ENCODE results near the gene ASTN2.

Gene ASTN2

DNA sequence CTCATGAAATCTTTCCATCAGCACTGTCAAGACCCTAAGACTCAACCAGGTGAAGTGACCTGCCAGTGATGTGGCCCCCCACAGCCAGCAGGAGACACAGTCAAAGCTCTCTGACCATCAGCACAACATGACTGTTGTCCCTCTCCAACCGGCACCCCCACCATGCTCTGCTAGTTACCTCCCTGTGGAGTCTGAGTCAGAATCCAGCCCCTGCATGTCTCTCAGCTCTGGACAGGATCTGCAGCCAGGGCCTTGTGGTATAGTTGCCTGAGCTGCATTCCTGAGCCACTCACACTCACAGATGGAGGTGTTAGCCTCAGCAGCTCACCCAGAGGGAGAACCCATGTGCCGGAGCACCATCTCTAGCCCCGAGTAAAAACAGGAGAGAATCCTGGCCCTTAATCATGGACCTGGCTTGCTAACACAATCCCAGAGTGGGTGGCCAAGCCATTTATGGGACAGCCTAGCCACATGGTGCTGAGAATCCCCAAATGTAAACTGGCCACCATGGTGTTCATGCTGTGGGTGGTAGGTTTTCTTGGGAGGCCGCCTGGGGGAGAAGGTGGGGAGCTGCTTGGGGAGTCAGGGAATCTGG lies 1023.5 kb downstream of the ASTN2 start:
- DNase-seq = no peak

DNA sequence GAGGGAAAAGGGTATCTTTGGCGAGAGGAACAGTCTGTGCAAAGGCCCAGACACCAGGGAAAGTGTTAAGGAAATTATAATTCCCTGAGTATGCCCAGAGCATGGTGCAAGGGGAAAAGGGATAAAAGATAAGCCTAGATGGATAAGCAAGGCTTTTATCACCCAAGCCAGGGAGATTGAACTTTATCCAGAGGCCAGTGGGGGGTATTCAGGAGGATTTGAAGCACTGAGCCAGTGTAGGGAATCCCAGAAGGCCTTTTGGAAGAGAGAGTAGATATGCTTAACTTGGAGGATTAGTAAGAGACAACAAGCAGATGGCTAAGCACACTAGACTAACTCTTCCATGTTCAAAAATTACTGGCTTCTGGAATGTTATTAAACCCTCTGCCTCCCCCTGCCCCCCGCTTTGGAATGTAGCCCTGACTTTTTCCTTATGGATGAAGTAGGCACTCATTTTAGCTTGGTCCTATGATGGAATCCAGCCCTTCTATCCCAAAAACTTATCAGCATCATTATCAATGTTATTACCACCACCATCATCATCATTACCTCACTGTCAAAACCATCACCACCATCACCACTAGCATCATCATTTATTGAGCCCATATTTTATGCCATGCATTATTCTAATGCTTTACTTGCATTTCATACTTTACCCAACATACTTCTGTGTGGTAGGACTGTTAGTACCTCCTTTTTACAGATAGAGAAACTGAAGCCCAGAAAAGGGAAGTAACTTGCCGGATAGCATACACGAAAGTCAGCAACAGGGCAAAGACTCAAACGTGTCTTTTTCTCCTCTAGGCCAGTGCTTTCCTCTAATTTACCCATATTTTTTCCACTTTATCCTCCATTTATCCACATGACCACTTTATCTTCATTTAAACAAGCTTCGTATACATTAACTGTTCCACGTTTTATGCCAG lies 1024.3 kb downstream of the ASTN2 start:
- DNase-seq = no peak

DNA sequence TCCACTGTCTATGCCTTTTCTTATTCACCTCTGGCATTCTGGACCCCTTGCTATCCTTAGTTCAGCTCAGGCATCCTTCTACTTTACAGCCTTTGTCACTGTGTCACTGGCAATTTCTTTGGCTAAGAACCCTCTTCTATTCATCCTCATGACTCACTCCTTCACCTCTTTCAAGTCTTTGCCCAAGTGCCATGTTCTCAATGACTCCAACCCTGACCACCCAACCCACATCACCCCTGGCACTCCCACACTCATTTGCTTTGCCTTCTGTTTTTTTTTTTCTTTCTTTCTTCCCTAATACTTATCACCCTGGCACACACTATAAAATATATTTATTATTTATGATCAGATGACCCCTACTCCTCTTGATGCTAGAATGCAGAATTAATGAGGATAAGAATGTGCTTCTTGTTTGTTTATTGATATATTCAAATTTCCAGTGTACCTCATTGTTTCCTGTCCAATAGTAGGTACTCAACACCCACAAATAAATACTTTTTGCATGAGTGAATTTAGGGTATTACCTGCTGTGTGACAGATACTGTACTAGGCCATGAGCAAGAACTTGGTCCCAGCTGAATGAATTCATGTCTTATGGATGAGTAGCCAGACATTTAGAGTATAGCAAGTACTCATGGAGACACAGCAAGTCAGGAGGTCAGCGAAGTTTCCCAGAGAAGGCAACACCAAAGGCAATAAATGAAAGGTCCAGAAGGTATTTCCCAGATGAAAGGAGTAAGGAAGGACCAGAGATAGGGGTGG lies 1025.1 kb downstream of the ASTN2 start:
- no peak for DNase-seq

DNA sequence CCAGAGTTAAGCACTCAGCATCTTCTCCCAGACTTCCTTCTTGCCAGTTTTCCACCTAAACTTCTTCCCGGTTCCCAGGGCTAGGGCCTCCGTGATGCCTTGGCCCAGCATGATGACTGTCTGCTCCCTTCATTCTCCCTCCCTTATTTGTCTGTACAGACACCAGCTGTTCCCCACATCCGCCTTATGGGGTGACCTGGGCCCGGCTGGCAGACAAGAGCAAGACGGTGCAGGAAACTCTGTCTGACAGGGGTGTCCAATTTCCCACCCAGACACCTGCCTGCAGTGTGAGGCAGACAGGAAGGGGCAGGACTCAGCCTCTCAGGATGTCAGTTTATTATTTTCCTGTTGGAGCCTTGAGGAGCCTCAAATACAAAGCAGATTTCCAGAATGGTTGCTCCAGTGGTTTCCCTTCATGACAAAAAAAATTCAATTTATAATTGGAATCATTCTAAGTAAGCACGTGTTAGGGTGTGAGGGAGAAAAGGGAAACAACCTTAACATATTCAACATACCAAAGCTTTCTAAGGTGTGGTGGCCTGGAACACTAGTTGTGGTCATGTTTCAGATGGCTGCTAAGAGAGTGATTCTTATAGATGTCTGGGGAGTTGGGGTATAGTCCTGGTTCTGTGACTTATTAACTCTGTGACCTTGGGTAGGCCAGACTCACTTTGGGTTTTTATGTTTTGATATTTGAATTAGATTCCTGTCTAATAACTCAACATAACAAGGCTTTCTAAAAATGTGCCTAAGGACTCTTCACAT lies 1026.7 kb downstream of the ASTN2 start:
- DNase-seq = no peak

DNA sequence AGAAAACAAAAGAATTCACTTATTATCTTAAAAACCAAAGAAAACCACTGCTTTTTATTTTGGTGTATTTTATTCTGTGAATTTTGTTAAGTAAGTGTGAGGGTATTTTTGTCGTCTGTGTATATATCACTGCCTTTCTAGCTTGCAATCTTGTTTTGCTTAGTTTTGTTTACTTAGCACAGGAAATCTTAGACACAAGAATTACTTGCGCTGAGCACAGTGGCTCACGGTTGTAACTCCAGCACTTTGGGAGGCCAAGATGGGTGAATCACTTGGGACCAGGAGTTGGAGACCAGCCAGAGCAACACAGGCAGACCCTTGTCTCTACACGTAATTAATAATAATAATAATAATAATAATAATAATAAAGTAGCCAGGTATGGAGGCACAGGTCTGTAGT lies 1030.9 kb downstream of the ASTN2 start:
- no peak for DNase-seq

DNA sequence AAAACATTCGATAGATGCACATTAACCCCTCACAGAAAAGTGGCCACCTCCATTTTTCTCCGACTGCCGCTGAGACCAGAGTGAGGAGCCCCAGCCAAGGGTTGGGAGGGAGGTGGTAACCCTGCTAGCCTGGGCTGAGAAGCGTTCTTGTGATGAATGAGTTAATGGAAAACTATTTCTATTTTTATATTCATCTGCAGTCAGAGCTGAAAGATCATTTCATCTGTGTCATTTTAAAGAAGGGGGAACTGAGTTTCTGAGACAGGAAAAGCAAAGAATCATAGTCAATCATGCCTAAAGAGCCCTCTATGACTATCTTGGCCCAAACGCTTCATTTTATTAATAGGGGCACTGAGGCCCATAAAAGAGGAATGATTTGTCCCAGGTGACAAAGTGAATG lies 1031.7 kb downstream of the ASTN2 start:
- DNase-seq = no peak

DNA sequence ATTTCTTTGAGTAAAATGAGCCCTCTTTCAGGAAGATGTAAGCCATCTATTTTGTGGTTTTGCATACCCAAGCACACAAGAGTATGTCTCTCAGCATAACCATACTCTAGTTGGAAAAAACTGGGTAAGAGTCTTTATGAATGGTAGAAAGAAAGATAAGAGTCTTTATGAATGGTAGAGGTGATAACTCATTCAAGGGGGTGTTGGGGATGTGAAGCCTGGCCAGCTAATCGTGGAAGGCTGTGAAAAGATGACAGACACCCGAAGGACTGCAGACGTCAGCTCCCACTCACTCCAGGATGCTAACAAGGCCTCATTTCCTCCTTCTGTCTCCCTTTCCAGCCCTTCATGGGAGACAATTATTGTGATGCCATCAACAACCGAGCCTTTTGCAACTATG lies 1032.8 kb downstream of the ASTN2 start:
- no peak for DNase-seq

DNA sequence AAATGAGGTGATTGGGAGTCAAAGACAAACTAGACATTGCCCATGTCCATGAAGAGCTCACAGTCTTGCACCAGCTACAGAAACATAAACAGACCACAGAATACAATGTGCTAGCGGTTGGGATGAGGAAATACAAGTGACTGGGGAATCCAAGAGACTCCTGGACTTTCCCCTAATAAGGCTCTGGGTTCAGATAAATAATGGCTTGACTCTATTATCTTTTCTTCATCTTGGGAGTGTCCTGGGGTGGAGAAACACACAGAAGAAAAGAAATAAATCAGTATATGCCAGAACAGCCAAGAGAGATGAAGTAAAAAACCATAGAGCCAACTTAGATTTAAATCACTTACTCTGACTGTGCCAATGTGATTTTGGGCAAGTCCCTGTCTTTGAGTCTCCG lies 1033.5 kb downstream of the ASTN2 start:
- no peak for DNase-seq

DNA sequence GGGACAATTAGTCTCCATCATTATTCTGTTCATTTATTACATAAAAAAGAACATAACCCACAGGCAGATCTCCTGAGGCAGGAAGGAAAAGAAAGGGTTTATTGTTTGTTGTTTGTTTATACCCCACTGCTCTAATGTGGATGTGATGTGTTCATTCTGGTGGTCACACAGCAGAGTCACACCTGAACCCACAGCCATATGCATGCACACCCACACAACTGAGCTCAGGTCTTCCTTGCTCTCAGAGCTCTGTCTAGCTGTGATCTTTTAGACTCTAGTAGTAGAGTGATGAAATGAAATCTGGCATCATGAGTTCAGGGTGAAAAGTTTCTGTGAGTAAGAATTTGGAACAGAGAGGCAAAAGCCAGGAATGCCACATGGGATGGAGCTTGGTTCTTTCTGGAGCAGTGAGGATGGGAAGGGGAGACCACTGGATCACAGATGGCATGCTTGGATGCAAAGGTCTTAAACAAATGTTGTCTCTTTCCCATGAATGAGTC lies 1034.3 kb downstream of the ASTN2 start:
- DNase-seq = no peak

DNA sequence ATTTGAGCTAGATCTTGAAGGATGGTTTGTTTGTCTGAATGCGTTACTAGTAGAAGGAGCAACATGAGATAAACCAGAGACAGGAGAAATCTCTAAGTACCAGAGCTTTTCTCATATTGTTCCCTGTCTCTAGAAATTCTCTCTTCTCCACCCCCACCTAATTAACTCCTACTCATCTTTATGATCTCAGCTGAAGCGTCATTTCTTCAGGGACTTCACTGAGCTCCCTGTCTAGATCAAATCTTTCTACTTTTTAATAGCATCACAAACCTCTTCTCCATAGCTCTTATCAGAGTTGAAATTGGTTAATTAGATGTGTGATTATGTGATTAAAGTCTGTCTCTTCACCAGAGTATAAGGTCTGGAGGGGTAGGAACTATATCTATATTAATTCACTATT lies 1035.0 kb downstream of the ASTN2 start:
- DNase-seq = no peak

DNA sequence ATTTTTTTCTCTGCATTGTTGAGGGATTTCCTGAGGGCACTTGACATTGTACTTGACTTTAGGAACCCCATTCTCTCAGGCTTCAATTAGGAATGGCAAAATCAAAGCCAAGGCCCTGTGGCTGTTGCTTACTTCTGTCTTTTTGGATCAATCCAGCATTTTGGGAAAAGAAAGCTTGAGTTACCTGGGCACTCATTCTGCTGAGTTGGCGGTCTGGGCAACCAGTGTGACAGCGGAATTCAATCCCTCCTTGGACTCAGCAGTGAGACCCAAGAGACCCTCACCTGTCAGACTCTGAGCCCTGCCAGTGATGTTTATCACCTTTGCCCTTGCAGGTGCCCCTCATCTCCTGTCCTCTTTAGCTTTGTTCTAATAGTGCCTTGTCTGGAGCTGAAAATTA lies 1036.0 kb downstream of the ASTN2 start:
- no peak for DNase-seq

DNA sequence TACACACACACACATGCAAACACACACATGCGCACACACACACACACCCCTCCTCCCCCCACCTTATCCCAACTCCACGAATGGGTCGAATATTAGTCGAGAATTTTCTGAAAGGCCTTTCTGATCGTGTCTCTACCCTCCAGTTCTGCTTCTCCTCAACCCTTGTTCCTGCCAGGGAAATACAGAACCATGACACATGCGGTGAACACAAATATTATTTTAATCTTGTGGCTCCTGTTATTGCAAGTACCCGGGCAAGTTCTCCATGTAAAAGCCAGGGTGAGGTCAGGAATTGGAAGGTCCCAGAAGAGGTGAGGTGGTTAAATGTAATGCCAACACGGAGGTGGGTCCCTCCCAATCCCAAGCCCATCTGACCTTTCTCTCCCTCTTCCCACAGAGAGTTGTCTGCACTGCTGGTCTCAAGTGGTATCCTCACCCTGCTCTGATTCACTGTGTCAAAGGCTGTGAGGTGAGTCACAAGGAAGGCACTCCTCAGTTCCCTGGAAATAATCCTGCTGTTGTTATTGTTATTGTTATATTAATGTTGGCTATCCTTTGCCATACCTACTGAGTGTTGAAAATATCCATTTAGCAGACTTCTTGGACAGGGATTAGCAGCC lies 1037.6 kb downstream of the ASTN2 start:
- no peak for DNase-seq

Measured in CD4-positive, alpha-beta T cell treated with Interleukin-4 for 4 hours (primary cell).